ENCODE data around the gene IL1R2. TPM values are rescaled to one million over a fixed set of nuclear protein-coding genes. Genes with fewer than 3 reads are reported as not detected.

The IL1R2 gene
- total RNA-seq, 4 donors from 2014 or later, result 12.2 to 207 (median 32.1) TPM

GRCh38 chr2:102069311-102069974 is 77.7 kb downstream of the IL1R2 start:
- TF ChIP-seq CTCF (IDR thresholded peaks at IDR 0.05), result no peak
- DNase-seq (ENCODE audit: low spot score), result no peak
- no peak for ATAC-seq (ENCODE audit: low FRiP score)

GRCh38 chr2:102070058-102070642 is 78.4 kb downstream of the IL1R2 start:
- DNase-seq (ENCODE audit: low spot score) (no peak), ATAC-seq (ENCODE audit: low FRiP score) (peak; percentile 85)
- TF ChIP-seq CTCF (IDR thresholded peaks at IDR 0.05), result no peak

GRCh38 chr2:102072741-102073140 is 81.0 kb downstream of the IL1R2 start:
- TF ChIP-seq CTCF (IDR thresholded peaks at IDR 0.05), result no peak
- ATAC-seq (ENCODE audit: low FRiP score) (no peak), DNase-seq (ENCODE audit: low spot score) (no peak)

GRCh38 chr2:102073168-102073724 is 81.5 kb downstream of the IL1R2 start:
- no peak for ATAC-seq (ENCODE audit: low FRiP score)
- TF ChIP-seq CTCF (IDR thresholded peaks at IDR 0.05), result no peak
- DNase-seq (ENCODE audit: low spot score), result no peak

GRCh38 chr2:102074152-102074783 is 82.5 kb downstream of the IL1R2 start:
- DNase-seq (ENCODE audit: low spot score) (no peak), ATAC-seq (ENCODE audit: low FRiP score) (no peak)
- no peak for TF ChIP-seq CTCF (IDR thresholded peaks at IDR 0.05)

- no peak for TF ChIP-seq CTCF (IDR thresholded peaks at IDR 0.05)
- DNase-seq (ENCODE audit: low spot score) (no peak), ATAC-seq (ENCODE audit: low FRiP score) (no peak)
Observed at GRCh38 chr2:102075479-102075878, 83.7 kb downstream of the IL1R2 start.

Measured in omental fat pad (tissue), 4 donors.